Activated T-cell treated with anti-CD3 and anti-CD28 coated beads, Interleukin-2, amount 50 U/mL, for 72 hours (primary cell): ENCODE data around the gene TMEM128. TPM values are rescaled to one million over a fixed set of nuclear protein-coding genes. Genes with fewer than 3 reads are reported as not detected.
A peak's percentile ranks its signal among the peaks of the same experiment; 100 is the strongest.
"Not testable (repeated sequence)": the region's sequence is repeated elsewhere in the genome, so short reads cannot be mapped to it uniquely, and the experiment has no call there.

ENCODE experiments used
- ATAC-seq, 2 donors: fragments of 150-1000 bp; cut with Tn5 transposase; replicated peaks in 1 of 2; 2 replicates each; pipeline ENCODE4 v1.10.0; 2021; ENCODE audit warnings: moderate library complexity in 2 of 2, mild to moderate bottlenecking in 1 of 2
- DNase-seq, 2 donors: peaks; one replicate each; pipeline ENCODE4 v3.0.0; 2021 to 2022; ENCODE audit warnings: mixed read lengths in 1 of 2
- H3K27ac Mint-ChIP-seq: one replicate; pipeline ENCODE4 v1.8.0; 2022; ENCODE audit warnings: mild to moderate bottlenecking, moderate library complexity, mixed read lengths
- H3K27me3 Mint-ChIP-seq: one replicate; pipeline ENCODE4 v1.8.0; 2022; ENCODE audit warnings: low read depth, mixed read lengths
- H3K36me3 Mint-ChIP-seq, 2 donors: one replicate each; pipeline ENCODE4 v1.8.0; 2022; ENCODE audit warnings: mixed read lengths in 2 of 2, mild to moderate bottlenecking in 1 of 2; ENCODE audit not compliant: insufficient read depth in 2 of 2
- H3K4me1 Mint-ChIP-seq: one replicate; pipeline ENCODE4 v1.8.0; 2022; ENCODE audit warnings: low read depth, mixed read lengths
- H3K4me3 Mint-ChIP-seq, 2 donors: one replicate each; pipeline ENCODE4 v1.8.0; 2022; ENCODE audit warnings: mild to moderate bottlenecking in 2 of 2, mixed read lengths in 2 of 2, moderate library complexity in 2 of 2
- H3K9me3 Mint-ChIP-seq, 2 donors: one replicate each; pipeline ENCODE4 v1.8.0; 2022; ENCODE audit warnings: mixed read lengths in 2 of 2
- total RNA-seq, 2 donors: library from RNA; stranded (reverse); gene quantifications; one replicate each; pipeline ENCODE4 v1.2.3, GENCODE V29; 2022

The TMEM128 gene
- total RNA-seq, 2 donors from 2014 or later, result 26.2 to 31.2 TPM

GRCh38 chr4:4247696-4248028, 361 bp downstream of the TMEM128 start:
- no peak for DNase-seq
- peak overlapping the region; percentile 86 to 94 for H3K4me3 Mint-ChIP-seq
- peaks cover 32% of the 10 kb centered on the region for H3K4me1 Mint-ChIP-seq
- peak overlapping the region; percentile 98 for H3K27ac Mint-ChIP-seq
- no peaks in the 10 kb centered on the region for H3K27me3 Mint-ChIP-seq
- H3K36me3 Mint-ChIP-seq, result peaks cover 12 to 18% of the 10 kb centered on the region in 2 donors
- ATAC-seq, result peak in 1 of 2 donors; percentile 1
- H3K9me3 Mint-ChIP-seq, result no peaks in the 10 kb centered on the region

DNA sequence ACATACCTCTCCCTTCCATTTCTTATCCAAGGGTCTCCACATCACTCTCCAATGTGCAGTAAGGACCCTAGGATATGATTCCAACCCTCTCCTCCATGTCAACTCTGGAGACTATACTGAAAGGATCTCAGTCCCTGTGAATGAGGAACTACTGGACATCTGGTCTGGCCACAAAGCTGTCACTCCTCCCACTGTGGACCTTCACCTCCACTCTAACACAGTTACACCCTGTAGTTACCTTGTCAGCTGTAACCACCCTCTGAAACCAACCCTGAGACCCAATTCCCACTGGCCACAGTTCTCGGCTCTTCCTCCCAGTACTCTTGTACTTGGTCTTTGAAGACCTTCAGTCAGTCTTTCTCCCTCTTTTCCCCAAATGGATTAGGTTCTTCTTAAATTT, 2.9 kb downstream of the TMEM128 start:
- H3K27me3 Mint-ChIP-seq, result no peaks in the 10 kb centered on the region
- DNase-seq (no peak), ATAC-seq (no peak)
- H3K36me3 Mint-ChIP-seq, result peaks cover 12 to 20% of the 10 kb centered on the region in 2 donors
- peak overlapping the region; percentile 14 for H3K27ac Mint-ChIP-seq
- H3K4me3 Mint-ChIP-seq, result no peak overlapping the region
- peaks cover 32% of the 10 kb centered on the region for H3K4me1 Mint-ChIP-seq
- H3K9me3 Mint-ChIP-seq, result no peaks in the 10 kb centered on the region

DNA sequence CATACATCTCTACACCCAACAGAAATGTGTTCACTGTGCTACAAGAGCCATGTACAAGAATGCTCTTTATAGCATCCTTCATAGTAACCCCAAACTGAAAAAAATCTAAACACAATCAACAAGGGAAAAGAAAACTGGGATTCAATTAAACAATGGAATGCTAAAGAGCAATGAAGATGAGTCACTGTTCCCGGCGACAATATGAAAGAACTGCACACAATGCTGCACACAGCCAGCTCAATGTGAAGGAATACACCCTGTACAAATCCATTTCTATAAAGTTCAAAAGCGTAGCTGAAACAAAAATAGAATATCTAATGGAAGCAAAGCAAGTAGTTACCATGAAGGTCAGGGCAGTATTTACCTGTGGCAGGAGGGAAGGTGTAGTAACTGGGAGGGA, 8.5 kb downstream of the TMEM128 start:
- H3K4me3 Mint-ChIP-seq, ATAC-seq, H3K9me3 Mint-ChIP-seq, DNase-seq, H3K4me1 Mint-ChIP-seq, H3K27me3 Mint-ChIP-seq, H3K27ac Mint-ChIP-seq: not testable (repeated sequence)
- H3K36me3 Mint-ChIP-seq, result peaks cover 14 to 33% of the 10 kb centered on the region in 2 donors

- no peak for DNase-seq
- Mint-ChIP-seq H3K36me3 (peaks cover 6 to 16% of the 10 kb centered on the region in 2 donors), H3K27me3 (peaks cover 8% of the 10 kb centered on the region), H3K27ac (no peak overlapping the region), H3K4me1 (no peaks in the 10 kb centered on the region), H3K9me3 (peaks cover 6 to 10% of the 10 kb centered on the region in 2 donors), H3K4me3 (no peak overlapping the region)
- no peak for ATAC-seq
These were observed 14.4 kb downstream of the TMEM128 start for GRCh38 chr4:4233610-4234009.

- no peak for DNase-seq
- Mint-ChIP-seq H3K27me3 (peaks cover 53% of the 10 kb centered on the region), H3K27ac (no peak overlapping the region), H3K4me3 (no peak overlapping the region), H3K9me3 (peaks cover 4% of the 10 kb centered on the region in 2 donors), H3K4me1 (peaks cover 11% of the 10 kb centered on the region), H3K36me3 (peaks cover 3 to 4% of the 10 kb centered on the region in 2 donors)
- no peak for ATAC-seq
These were observed 19.7 kb downstream of the TMEM128 start for GRCh38 chr4:4228356-4228668.

- H3K27ac Mint-ChIP-seq, result no peak overlapping the region
- H3K4me1 Mint-ChIP-seq, result peaks cover 11% of the 10 kb centered on the region
- peaks cover 3 to 4% of the 10 kb centered on the region in 2 donors for H3K36me3 Mint-ChIP-seq
- H3K9me3 Mint-ChIP-seq, result peaks cover 1 to 2% of the 10 kb centered on the region in 2 donors
- H3K27me3 Mint-ChIP-seq, result peaks cover 58% of the 10 kb centered on the region
- ATAC-seq (no peak), DNase-seq (no peak)
- peak overlapping the region; percentile 27 to 32 for H3K4me3 Mint-ChIP-seq
These were observed 20.3 kb downstream of the TMEM128 start for GRCh38 chr4:4227510-4228355.

DNA sequence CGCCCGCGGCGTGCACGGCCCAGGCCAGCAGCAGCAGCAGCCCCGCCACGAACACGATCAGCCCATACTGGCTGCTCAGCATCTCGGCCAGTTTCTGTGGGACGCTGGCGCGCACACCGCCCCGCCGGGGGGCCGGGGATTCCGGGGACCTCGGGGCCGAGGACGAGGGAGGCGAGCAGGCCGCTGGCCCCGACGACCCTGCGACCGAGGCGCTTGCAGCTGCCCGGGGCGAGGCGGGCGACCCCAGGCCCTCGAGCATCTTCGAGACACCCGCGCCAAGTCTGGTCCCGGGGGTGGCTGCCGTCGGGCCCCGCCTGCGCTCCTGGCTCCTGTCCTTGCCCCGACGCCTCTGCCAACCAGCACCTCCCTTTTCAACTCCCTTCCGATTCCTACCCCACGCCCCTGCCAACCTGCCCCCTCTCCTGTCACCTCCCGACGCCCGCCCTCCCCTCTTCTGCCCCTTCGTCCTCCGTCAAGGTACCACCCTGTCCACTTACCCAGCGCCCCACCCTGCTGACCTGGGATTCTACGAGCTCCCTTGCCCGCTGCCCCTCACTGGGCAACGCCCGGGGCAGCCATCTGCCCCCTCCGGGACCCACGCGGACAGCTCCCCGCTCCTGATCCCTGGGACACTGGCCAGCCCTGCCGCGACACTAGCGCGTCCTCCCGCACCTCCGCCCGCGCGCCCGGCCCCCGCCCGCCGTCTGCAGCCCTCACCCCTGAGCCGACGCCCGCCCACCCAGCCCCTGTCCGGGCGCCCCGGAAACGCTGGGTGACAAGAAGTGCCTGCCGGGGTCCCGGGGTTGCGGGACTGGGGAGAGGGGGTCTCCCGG, 21.2 kb downstream of the TMEM128 start, which contains the start of gene OTOP1:
Gene OTOP1, minus strand, starts transcription at position 324 of the 833 bp plus-strand sequence. Its CDS starts 65 bp downstream, at position 259.
- Mint-ChIP-seq H3K4me3 (peak within 1 kb of the TSS; percentile 27 to 56), H3K36me3 (peaks cover 3 to 4% of the 10 kb centered on the region in 2 donors), H3K27me3 (peaks cover 68% of the 10 kb centered on the region), H3K9me3 (peaks cover 1 to 2% of the 10 kb centered on the region in 2 donors), H3K4me1 (peaks cover 11% of the 10 kb centered on the region), H3K27ac (no peak within 1 kb of the TSS)
- ATAC-seq (no peak), DNase-seq (no peak)

GRCh38 chr4:4225915-4226605, 22.0 kb downstream of the TMEM128 start:
- Mint-ChIP-seq H3K4me3 (peak overlapping the region; percentile 13 to 56), H3K9me3 (peaks cover 0 to 2% of the 10 kb centered on the region in 2 donors), H3K4me1 (peaks cover 11% of the 10 kb centered on the region), H3K27ac (no peak overlapping the region), H3K27me3 (peaks cover 71% of the 10 kb centered on the region), H3K36me3 (peaks cover 3 to 4% of the 10 kb centered on the region in 2 donors)
- ATAC-seq, result no peak
- no peak for DNase-seq

GRCh38 chr4:4217113-4217512, 30.9 kb downstream of the TMEM128 start:
- Mint-ChIP-seq H3K9me3 (no peaks in the 10 kb centered on the region), H3K27ac (no peak overlapping the region)
- ATAC-seq, result no peak

GRCh38 chr4:4216648-4217047, 31.4 kb downstream of the TMEM128 start:
- Mint-ChIP-seq H3K27me3 (peaks cover 8% of the 10 kb centered on the region), H3K27ac (no peak overlapping the region), H3K36me3 (no peaks in the 10 kb centered on the region), H3K4me3 (no peak overlapping the region), H3K9me3 (no peaks in the 10 kb centered on the region), H3K4me1 (no peaks in the 10 kb centered on the region)
- DNase-seq (no peak), ATAC-seq (no peak)

More at GRCh38 chr4:4217113-4217512, 30.9 kb downstream of the TMEM128 start:
- Mint-ChIP-seq H3K4me3 (no peak overlapping the region), H3K36me3 (no peaks in the 10 kb centered on the region), H3K4me1 (no peaks in the 10 kb centered on the region), H3K27me3 (peaks cover 12% of the 10 kb centered on the region)
- DNase-seq, result no peak

GRCh38 chr4:4213674-4214073, 34.3 kb downstream of the TMEM128 start:
- H3K4me3 Mint-ChIP-seq, DNase-seq, ATAC-seq, H3K36me3 Mint-ChIP-seq, H3K9me3 Mint-ChIP-seq, H3K27ac Mint-ChIP-seq, H3K4me1 Mint-ChIP-seq: not testable (repeated sequence)
- H3K27me3 Mint-ChIP-seq, result peaks cover 21% of the 10 kb centered on the region

- Mint-ChIP-seq H3K9me3 (no peaks in the 10 kb centered on the region), H3K27ac (no peak overlapping the region), H3K4me1 (no peaks in the 10 kb centered on the region), H3K36me3 (no peaks in the 10 kb centered on the region), H3K27me3 (peaks cover 54% of the 10 kb centered on the region), H3K4me3 (no peak overlapping the region)
- DNase-seq, result no peak
- no peak for ATAC-seq
These were observed 41.8 kb downstream of the TMEM128 start for GRCh38 chr4:4206204-4206603.

DNA sequence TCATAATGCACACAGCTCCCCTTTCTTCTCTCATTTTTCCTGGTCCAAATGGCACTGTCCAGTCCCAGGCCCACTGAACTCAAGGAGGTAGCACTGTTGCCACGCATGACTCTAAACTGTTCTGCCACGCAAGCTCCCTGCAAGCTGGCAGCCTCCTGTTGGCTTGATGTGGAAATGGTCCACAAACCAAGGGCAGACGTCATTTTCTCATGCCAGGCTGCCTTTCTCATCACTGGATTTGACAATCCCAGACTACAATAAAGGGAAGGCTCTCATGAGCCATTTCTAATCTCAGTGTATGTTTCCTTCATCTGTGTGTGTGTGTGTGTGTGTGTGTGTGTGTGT, 43.6 kb downstream of the TMEM128 start:
- H3K9me3 Mint-ChIP-seq, result no peaks in the 10 kb centered on the region
- H3K36me3 Mint-ChIP-seq, result no peaks in the 10 kb centered on the region
- no peak overlapping the region for H3K27ac Mint-ChIP-seq
- H3K27me3 Mint-ChIP-seq, result peaks cover 43% of the 10 kb centered on the region
- H3K4me3 Mint-ChIP-seq, result no peak overlapping the region
- H3K4me1 Mint-ChIP-seq, result no peaks in the 10 kb centered on the region
- ATAC-seq, result no peak
- no peak for DNase-seq
